ENCODE data around the gene MAP1LC3A. TPM values are rescaled to one million over a fixed set of nuclear protein-coding genes. Genes with fewer than 3 reads are reported as not detected.

MAP1LC3A gene
- total RNA-seq, 1 donor from 2014 or later, result 6.6 TPM

GRCh38 chr20:34532756-34533155 lies 25.8 kb upstream of the MAP1LC3A start:
- no peak for DNase-seq (ENCODE audit: low read depth)
- no peak for FAIRE-seq
- peaks cover 33% of the 10 kb centered on the region for H3K36me3 ChIP-seq (ENCODE audit: control insufficient read depth, insufficient read depth, low read length)
- no peaks in the 10 kb centered on the region for H3K27me3 ChIP-seq (ENCODE audit: control insufficient read depth, insufficient read depth, low read length)
- no peak overlapping the region for H3K4me3 ChIP-seq (ENCODE audit: low read depth, low read length)
- TF ChIP-seq CTCF (IDR thresholded peaks at IDR 0.05; ENCODE audit: insufficient read depth, low read length, severe bottlenecking), result no peak

- TF ChIP-seq CTCF (IDR thresholded peaks at IDR 0.05; ENCODE audit: insufficient read depth, low read length, severe bottlenecking), result no peak
- H3K36me3 ChIP-seq (ENCODE audit: control insufficient read depth, insufficient read depth, low read length), result peaks cover 32% of the 10 kb centered on the region
- no peaks in the 10 kb centered on the region for H3K27me3 ChIP-seq (ENCODE audit: control insufficient read depth, insufficient read depth, low read length)
- DNase-seq (ENCODE audit: low read depth) (no peak), FAIRE-seq (no peak)
- no peak overlapping the region for H3K4me3 ChIP-seq (ENCODE audit: low read depth, low read length)
These were observed 23.9 kb upstream of the MAP1LC3A start for GRCh38 chr20:34534391-34535165.

GRCh38 chr20:34535301-34535840 lies 23.1 kb upstream of the MAP1LC3A start:
- no peaks in the 10 kb centered on the region for H3K27me3 ChIP-seq (ENCODE audit: control insufficient read depth, insufficient read depth, low read length)
- no peak overlapping the region for H3K4me3 ChIP-seq (ENCODE audit: low read depth, low read length)
- no peak for TF ChIP-seq CTCF (IDR thresholded peaks at IDR 0.05; ENCODE audit: insufficient read depth, low read length, severe bottlenecking)
- H3K36me3 ChIP-seq (ENCODE audit: control insufficient read depth, insufficient read depth, low read length), result peaks cover 31% of the 10 kb centered on the region
- FAIRE-seq, result no peak
- no peak for DNase-seq (ENCODE audit: low read depth)

- Histone ChIP-seq H3K27me3 (ENCODE audit: control insufficient read depth, insufficient read depth, low read length) (no peaks in the 10 kb centered on the region), H3K36me3 (ENCODE audit: control insufficient read depth, insufficient read depth, low read length) (peaks cover 33% of the 10 kb centered on the region), H3K4me3 (ENCODE audit: low read depth, low read length) (no peak overlapping the region)
- DNase-seq (ENCODE audit: low read depth) (no peak), FAIRE-seq (no peak)
- TF ChIP-seq CTCF (IDR thresholded peaks at IDR 0.05; ENCODE audit: insufficient read depth, low read length, severe bottlenecking), result no peak
These were observed 22.7 kb upstream of the MAP1LC3A start for GRCh38 chr20:34535857-34536256.

GRCh38 chr20:34536798-34537394 lies 21.6 kb upstream of the MAP1LC3A start:
- H3K36me3 ChIP-seq (ENCODE audit: control insufficient read depth, insufficient read depth, low read length), result peaks cover 37% of the 10 kb centered on the region
- no peaks in the 10 kb centered on the region for H3K27me3 ChIP-seq (ENCODE audit: control insufficient read depth, insufficient read depth, low read length)
- H3K4me3 ChIP-seq (ENCODE audit: low read depth, low read length), result no peak overlapping the region
- DNase-seq (ENCODE audit: low read depth), result no peak
- FAIRE-seq, result no peak
- peak; percentile 50 for TF ChIP-seq CTCF (IDR thresholded peaks at IDR 0.05; ENCODE audit: insufficient read depth, low read length, severe bottlenecking)
